ENCODE data around the gene KRTAP10-8. TPM values are rescaled to one million over a fixed set of nuclear protein-coding genes. Genes with fewer than 3 reads are reported as not detected.

KRTAP10-8 gene
- total RNA-seq, result not detected in 2 replicates

GRCh38 chr21:44612029-44612486 is at the start of gene KRTAP10-8:
Gene KRTAP10-8 (plus strand): TSS chr21:44612079. CDS start chr21:44612101, 22 bp downstream.

GRCh38 chr21:44573630-44574456 is 38.0 kb upstream of the KRTAP10-8 start, which contains the start of gene KRTAP10-4:
Gene KRTAP10-4 (plus strand): TSS chr21:44573729. CDS start chr21:44573759, 30 bp downstream.

GRCh38 chr21:44580231-44580821 is 31.6 kb upstream of the KRTAP10-8 start, which contains the start of gene KRTAP10-5:
Gene KRTAP10-5 (minus strand): TSS chr21:44580604. CDS start chr21:44580578, 26 bp downstream.

GRCh38 chr21:44592446-44593311 is 19.2 kb upstream of the KRTAP10-8 start, which contains the start of gene KRTAP10-6:
Gene KRTAP10-6 (minus strand): TSS chr21:44592505. CDS start chr21:44592484, 21 bp downstream.

GRCh38 chr21:44600118-44600978 is 11.5 kb upstream of the KRTAP10-8 start, which contains the start of gene KRTAP10-7:
Gene KRTAP10-7 (plus strand): TSS chr21:44600597. CDS start chr21:44600622, 25 bp downstream.

GRCh38 chr21:44626673-44627143 is 14.8 kb downstream of the KRTAP10-8 start, which contains the start of gene KRTAP10-9:
Gene KRTAP10-9 (plus strand): TSS chr21:44627093. CDS start chr21:44627172, 79 bp downstream.

GRCh38 chr21:44637018-44637850 is 25.4 kb downstream of the KRTAP10-8 start, which contains the start of gene KRTAP10-10:
Gene KRTAP10-10 (plus strand): TSS chr21:44637356. CDS start chr21:44637418, 62 bp downstream.

GRCh38 chr21:44646366-44647221 is 34.7 kb downstream of the KRTAP10-8 start, which contains the start of gene KRTAP10-11:
Gene KRTAP10-11 (plus strand): TSS chr21:44646414. CDS start chr21:44646459, 45 bp downstream.

GRCh38 chr21:44654576-44655175 is 42.8 kb downstream of the KRTAP10-8 start, which contains the start of gene KRTAP12-4:
Gene KRTAP12-4 (minus strand): TSS chr21:44654659. CDS start chr21:44654614, 45 bp downstream.

GRCh38 chr21:44657635-44658540 is 46.0 kb downstream of the KRTAP10-8 start, which contains the start of gene KRTAP12-3:
Gene KRTAP12-3 (plus strand): TSS chr21:44657932. CDS start chr21:44657980, 48 bp downstream.

Other genes with a start within 250 kb of the KRTAP10-8 start
- gene LRRC3, start 156.6 kb upstream of the KRTAP10-8 start, total RNA-seq, result 0.99 and 1.2 TPM in 2 replicates
- gene KRTAP10-1, start 71.9 kb upstream of the KRTAP10-8 start, total RNA-seq, result not detected in 2 replicates
- not detected in 2 replicates for gene KRTAP10-2, start 60.6 kb upstream of the KRTAP10-8 start, total RNA-seq
- not detected in 2 replicates for gene KRTAP10-3, start 53.3 kb upstream of the KRTAP10-8 start, total RNA-seq
- gene KRTAP10-4, start 38.4 kb upstream of the KRTAP10-8 start, total RNA-seq, result not detected in 2 replicates
- gene KRTAP10-5, start 31.5 kb upstream of the KRTAP10-8 start, total RNA-seq, result not detected in 2 replicates
- gene KRTAP10-6, start 19.6 kb upstream of the KRTAP10-8 start, total RNA-seq, result not detected in 2 replicates
- not detected in 2 replicates for gene KRTAP10-7, start 11.5 kb upstream of the KRTAP10-8 start, total RNA-seq
- gene KRTAP10-9, start 15.0 kb downstream of the KRTAP10-8 start, total RNA-seq, result not detected in 2 replicates
- not detected in 2 replicates for gene KRTAP10-10, start 25.3 kb downstream of the KRTAP10-8 start, total RNA-seq
- not detected in 2 replicates for gene KRTAP10-11, start 34.3 kb downstream of the KRTAP10-8 start, total RNA-seq
- not detected in 2 replicates for gene KRTAP12-4, start 42.6 kb downstream of the KRTAP10-8 start, total RNA-seq
- not detected in 2 replicates for gene KRTAP12-3, start 45.9 kb downstream of the KRTAP10-8 start, total RNA-seq
- not detected in 2 replicates for gene KRTAP12-2, start 54.8 kb downstream of the KRTAP10-8 start, total RNA-seq
- not detected in 2 replicates for gene KRTAP12-1, start 70.1 kb downstream of the KRTAP10-8 start, total RNA-seq
- not detected in 2 replicates for gene KRTAP10-12, start 85.1 kb downstream of the KRTAP10-8 start, total RNA-seq
- gene TSPEAR, start 99.5 kb downstream of the KRTAP10-8 start, total RNA-seq, result not detected in 2 replicates
- 76.3 and 103 TPM in 2 replicates for gene UBE2G2, start 189.7 kb downstream of the KRTAP10-8 start, total RNA-seq
- gene SUMO3, start 206.0 kb downstream of the KRTAP10-8 start, total RNA-seq, result 77.2 and 91.3 TPM in 2 replicates

All from endothelial cell of coronary artery (primary cell).